GM18858 (cell line): Measurements from ENCODE around the gene IFT122.

Experiments
- ATAC-seq: cut with Tn5 transposase; IDR thresholded peaks from one replicate; pipeline ENCODE4 v1.9.1; 2021; ENCODE audit not compliant: unreplicated experiment

The IFT122 gene

GRCh38 chr3:129415830-129416229 lies 24.2 kb upstream of the IFT122 start:
- ATAC-seq = no peak

- ATAC-seq = no peak
Measured at GRCh38 chr3:129416415-129416814, 23.6 kb upstream of the IFT122 start.

- no peak for ATAC-seq
Measured at GRCh38 chr3:129417326-129417725, 22.7 kb upstream of the IFT122 start.

GRCh38 chr3:129418041-129418973 lies 21.7 kb upstream of the IFT122 start:
- ATAC-seq = no peak

- ATAC-seq = no peak
Measured at GRCh38 chr3:129419476-129419875, 20.5 kb upstream of the IFT122 start.

GRCh38 chr3:129421236-129421883 lies 18.7 kb upstream of the IFT122 start:
- no peak for ATAC-seq

GRCh38 chr3:129421988-129422745 lies 17.9 kb upstream of the IFT122 start:
- no peak for ATAC-seq

- ATAC-seq = no peak
Measured at GRCh38 chr3:129422897-129423296, 17.1 kb upstream of the IFT122 start.

- peak; percentile 57 for ATAC-seq
Measured at GRCh38 chr3:129424185-129424841, 15.7 kb upstream of the IFT122 start.

- ATAC-seq = no peak
Measured at GRCh38 chr3:129425213-129425612, 14.8 kb upstream of the IFT122 start.

GRCh38 chr3:129425619-129426018 lies 14.4 kb upstream of the IFT122 start:
- ATAC-seq = no peak

GRCh38 chr3:129428007-129428375 lies 12.0 kb upstream of the IFT122 start:
- ATAC-seq = no peak

GRCh38 chr3:129428376-129429079 lies 11.5 kb upstream of the IFT122 start, which contains the start of gene EFCAB12:
Gene EFCAB12, minus strand, starts transcription at chr3:129428636. Its CDS starts 148 bp downstream, at chr3:129428488.
- ATAC-seq = peak; percentile 77

GRCh38 chr3:129429080-129429451 lies 11.0 kb upstream of the IFT122 start:
- no peak for ATAC-seq

- ATAC-seq = no peak
Measured at GRCh38 chr3:129429602-129430001, 10.4 kb upstream of the IFT122 start.

GRCh38 chr3:129432036-129432435 lies 8.0 kb upstream of the IFT122 start:
- no peak for ATAC-seq

GRCh38 chr3:129432671-129433070 lies 7.4 kb upstream of the IFT122 start:
- no peak for ATAC-seq

GRCh38 chr3:129433565-129433964 lies 6.5 kb upstream of the IFT122 start:
- ATAC-seq = no peak

GRCh38 chr3:129434140-129434539 lies 5.9 kb upstream of the IFT122 start:
- ATAC-seq = no peak

GRCh38 chr3:129435367-129435766 lies 4.7 kb upstream of the IFT122 start:
- no peak for ATAC-seq
